Activated CD4-positive, alpha-beta T cell treated with anti-CD3 and anti-CD28 coated beads, Interleukin-2, amount 50 U/mL, for 48 hours (primary cell): Measurements from ENCODE around the gene RNF150.

Source experiments
- DNase-seq, 2 experiments: peaks; one replicate each; pipeline ENCODE4 v3.0.0-alpha.2; 2020

Gene RNF150

GRCh38 chr4:140969296-140969695 is 164.0 kb downstream of the RNF150 start:
- DNase-seq: no peak

- DNase-seq: no peak
Measured at GRCh38 chr4:140968371-140968770, 164.9 kb downstream of the RNF150 start.

GRCh38 chr4:140963883-140964282 is 169.4 kb downstream of the RNF150 start:
- no peak for DNase-seq

- DNase-seq: no peak
Measured at GRCh38 chr4:140955641-140956040, 177.6 kb downstream of the RNF150 start.

GRCh38 chr4:140952717-140953116 is 180.6 kb downstream of the RNF150 start:
- DNase-seq: no peak

GRCh38 chr4:140947506-140947905 is 185.8 kb downstream of the RNF150 start:
- no peak for DNase-seq

- no peak for DNase-seq
Measured at GRCh38 chr4:140945106-140945505, 188.2 kb downstream of the RNF150 start.

GRCh38 chr4:140944572-140944971 is 188.7 kb downstream of the RNF150 start:
- DNase-seq: no peak

- DNase-seq: no peak
Measured at GRCh38 chr4:140944199-140944515, 189.1 kb downstream of the RNF150 start.

- no peak for DNase-seq
Measured at GRCh38 chr4:140943486-140944198, 189.6 kb downstream of the RNF150 start.

- no peak for DNase-seq
Measured at GRCh38 chr4:140940589-140940988, 192.7 kb downstream of the RNF150 start.

- DNase-seq: no peak
Measured at GRCh38 chr4:140937866-140938265, 195.4 kb downstream of the RNF150 start.

GRCh38 chr4:140935254-140935653 is 198.0 kb downstream of the RNF150 start:
- DNase-seq: no peak

- no peak for DNase-seq
Measured at GRCh38 chr4:140932501-140933045, 200.7 kb downstream of the RNF150 start.

- no peak for DNase-seq
Measured at GRCh38 chr4:140931911-140932310, 201.4 kb downstream of the RNF150 start.

GRCh38 chr4:140930557-140930956 is 202.7 kb downstream of the RNF150 start:
- no peak for DNase-seq

GRCh38 chr4:140930011-140930410 is 203.3 kb downstream of the RNF150 start:
- DNase-seq: no peak

- DNase-seq: no peak
Measured at GRCh38 chr4:140928880-140929279, 204.4 kb downstream of the RNF150 start.

GRCh38 chr4:140926672-140927071 is 206.6 kb downstream of the RNF150 start:
- DNase-seq: no peak

- no peak for DNase-seq
Measured at GRCh38 chr4:140925417-140925816, 207.9 kb downstream of the RNF150 start.

- DNase-seq: no peak
Measured at GRCh38 chr4:140924761-140925392, 208.4 kb downstream of the RNF150 start.

GRCh38 chr4:140906993-140907962 is 226.0 kb downstream of the RNF150 start:
- no peak for DNase-seq

GRCh38 chr4:140904904-140905303 is 228.4 kb downstream of the RNF150 start:
- DNase-seq: no peak
